Calu3 (cell line): ENCODE results near the gene AWAT2. TPM values are rescaled to one million over a fixed set of nuclear protein-coding genes. Genes with fewer than 3 reads are reported as not detected.
"Not testable (repeated sequence)": the region's sequence is repeated elsewhere in the genome, so short reads cannot be mapped to it uniquely, and the experiment has no call there.

Experiments
- BruUV-seq: library from RNA; stranded (reverse); fragments of 400-500 nt; replicated peaks from 2 replicates; lab custom pipeline; 2021; lab: Mats Ljungman, UMichigan
- CTCF ChIA-PET: fragments of 300-600 bp; sonication (Branson Sonifier 250); formaldehyde crosslinking; loops from one replicate; lab custom pipeline; 2022; ENCODE audit warnings: antibody characterized with exemption; lab: Charles Lee
- DNase-seq: peaks from one replicate; pipeline ENCODE4 v3.0.0; 2022
- H3K27ac Mint-ChIP-seq: one replicate; pipeline ENCODE4 v1.8.0; 2022; ENCODE audit warnings: mixed read lengths; ENCODE audit not compliant: unreplicated experiment
- H3K27me3 Mint-ChIP-seq: one replicate; pipeline ENCODE4 v1.8.0; 2022; ENCODE audit warnings: mixed read lengths; ENCODE audit not compliant: unreplicated experiment
- H3K36me3 Mint-ChIP-seq: one replicate; pipeline ENCODE4 v1.8.0; 2022; ENCODE audit warnings: mild to moderate bottlenecking, moderate library complexity, mixed read lengths; ENCODE audit not compliant: insufficient read depth, unreplicated experiment
- H3K4me1 Mint-ChIP-seq: one replicate; pipeline ENCODE4 v1.8.0; 2022; ENCODE audit warnings: mild to moderate bottlenecking, low read depth, mixed read lengths; ENCODE audit not compliant: unreplicated experiment
- H3K4me3 Mint-ChIP-seq: one replicate; pipeline ENCODE4 v1.8.0; 2022; ENCODE audit warnings: mild to moderate bottlenecking, low read depth, moderate library complexity, mixed read lengths; ENCODE audit not compliant: unreplicated experiment
- H3K9me3 Mint-ChIP-seq: one replicate; pipeline ENCODE4 v1.8.0; 2022; ENCODE audit warnings: low read depth, mixed read lengths; ENCODE audit not compliant: unreplicated experiment
- intact Hi-C: fragments of 100-400 bp; cut with micrococcal nuclease; formaldehyde crosslinking; loops from one replicate; pipeline ENCODE4 v1.10.0; 2022; ENCODE audit not compliant: unreplicated experiment
- total RNA-seq: library from RNA; stranded (reverse); gene quantifications from 2 replicates; pipeline ENCODE4 v1.2.3, GENCODE V29; 2022
- TF ChIP-seq, protein P1 (sequence below): fragments of 200-600 bp; IDR thresholded peaks from one replicate; pipeline ENCODE4 v1.8.0; 2022; ENCODE audit warnings: antibody characterized with exemption; ENCODE audit not compliant: unreplicated experiment

AWAT2 gene
- total RNA-seq, 1 experiment from 2014 or later, result not detected

DNA sequence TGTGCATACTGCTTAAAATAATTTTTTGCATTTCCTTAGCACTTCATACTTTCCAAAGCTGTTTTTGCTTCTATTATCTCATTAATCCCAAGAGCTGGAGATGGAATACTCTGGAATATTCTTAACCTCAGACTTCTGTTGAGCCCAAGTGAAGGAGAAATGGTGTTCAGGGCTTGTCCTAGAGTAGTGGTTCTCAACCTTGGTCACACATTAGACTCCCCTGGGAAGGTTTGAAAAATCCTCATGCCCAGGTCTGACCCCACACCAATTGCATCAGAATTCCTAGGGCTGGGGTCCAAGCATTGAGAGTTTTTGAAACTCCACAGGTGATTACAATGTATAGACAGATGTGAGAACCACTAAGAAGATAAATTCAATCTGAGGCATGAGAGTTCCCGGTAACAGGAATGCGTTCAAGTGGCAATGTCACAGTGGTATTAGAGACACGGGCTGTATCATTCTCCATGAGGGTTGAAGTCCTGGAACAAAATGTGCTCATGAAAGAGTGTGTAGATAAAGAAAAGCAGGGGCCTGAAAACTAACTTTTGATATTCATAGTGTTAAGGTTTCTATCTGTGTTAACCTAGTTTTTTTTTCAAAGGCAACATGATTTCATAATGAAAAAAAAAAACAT, 47.9 kb downstream of the AWAT2 start:
- peaks cover 4% of the 10 kb centered on the region for H3K9me3 Mint-ChIP-seq
- TF ChIP-seq, protein P1, sequence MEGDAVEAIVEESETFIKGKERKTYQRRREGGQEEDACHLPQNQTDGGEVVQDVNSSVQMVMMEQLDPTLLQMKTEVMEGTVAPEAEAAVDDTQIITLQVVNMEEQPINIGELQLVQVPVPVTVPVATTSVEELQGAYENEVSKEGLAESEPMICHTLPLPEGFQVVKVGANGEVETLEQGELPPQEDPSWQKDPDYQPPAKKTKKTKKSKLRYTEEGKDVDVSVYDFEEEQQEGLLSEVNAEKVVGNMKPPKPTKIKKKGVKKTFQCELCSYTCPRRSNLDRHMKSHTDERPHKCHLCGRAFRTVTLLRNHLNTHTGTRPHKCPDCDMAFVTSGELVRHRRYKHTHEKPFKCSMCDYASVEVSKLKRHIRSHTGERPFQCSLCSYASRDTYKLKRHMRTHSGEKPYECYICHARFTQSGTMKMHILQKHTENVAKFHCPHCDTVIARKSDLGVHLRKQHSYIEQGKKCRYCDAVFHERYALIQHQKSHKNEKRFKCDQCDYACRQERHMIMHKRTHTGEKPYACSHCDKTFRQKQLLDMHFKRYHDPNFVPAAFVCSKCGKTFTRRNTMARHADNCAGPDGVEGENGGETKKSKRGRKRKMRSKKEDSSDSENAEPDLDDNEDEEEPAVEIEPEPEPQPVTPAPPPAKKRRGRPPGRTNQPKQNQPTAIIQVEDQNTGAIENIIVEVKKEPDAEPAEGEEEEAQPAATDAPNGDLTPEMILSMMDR, result no peak
- no peak overlapping the region for H3K4me3 Mint-ChIP-seq
- H3K36me3 Mint-ChIP-seq, result no peaks in the 10 kb centered on the region
- no peaks in the 10 kb centered on the region for H3K4me1 Mint-ChIP-seq
- no peak overlapping the region for H3K27ac Mint-ChIP-seq
- intact Hi-C loops, result no loop called here
- no TSS peak for BruUV-seq
- H3K27me3 Mint-ChIP-seq, result no peaks in the 10 kb centered on the region
- no peak for DNase-seq
- CTCF ChIA-PET, result interaction anchor here (0.6 kb wide), 1 partner anchor 84 kb away, joined by 3 read pairs; no protein-coding TSS in a partner anchor

DNA sequence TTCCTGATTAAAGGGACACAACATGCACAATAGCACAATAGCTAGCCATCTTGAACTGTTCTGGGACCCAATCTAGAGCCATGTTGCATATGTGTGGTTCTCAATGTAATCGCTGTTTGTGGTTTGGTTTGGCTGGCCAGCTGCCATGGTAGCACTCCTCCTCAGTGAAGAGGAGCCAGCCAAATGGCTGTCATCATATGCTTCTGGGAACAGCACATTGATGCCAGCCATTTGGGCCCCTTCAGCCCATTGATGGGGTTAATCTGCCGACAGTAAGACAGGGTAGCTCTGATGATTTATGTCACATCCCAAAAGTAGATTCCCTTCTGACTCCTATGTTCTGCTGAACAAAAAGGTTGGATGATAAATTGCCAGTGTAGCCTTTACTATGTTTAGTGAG, 48.5 kb downstream of the AWAT2 start:
- Mint-ChIP-seq H3K4me3 (no peak overlapping the region), H3K27me3 (no peaks in the 10 kb centered on the region), H3K27ac (no peak overlapping the region), H3K4me1 (no peaks in the 10 kb centered on the region), H3K9me3 (peaks cover 4% of the 10 kb centered on the region), H3K36me3 (no peaks in the 10 kb centered on the region)
- no TSS peak for BruUV-seq
- DNase-seq, result no peak
- CTCF ChIA-PET, result no interaction called here
- TF ChIP-seq, protein P1, result no peak
- intact Hi-C loops, result no loop called here

DNA sequence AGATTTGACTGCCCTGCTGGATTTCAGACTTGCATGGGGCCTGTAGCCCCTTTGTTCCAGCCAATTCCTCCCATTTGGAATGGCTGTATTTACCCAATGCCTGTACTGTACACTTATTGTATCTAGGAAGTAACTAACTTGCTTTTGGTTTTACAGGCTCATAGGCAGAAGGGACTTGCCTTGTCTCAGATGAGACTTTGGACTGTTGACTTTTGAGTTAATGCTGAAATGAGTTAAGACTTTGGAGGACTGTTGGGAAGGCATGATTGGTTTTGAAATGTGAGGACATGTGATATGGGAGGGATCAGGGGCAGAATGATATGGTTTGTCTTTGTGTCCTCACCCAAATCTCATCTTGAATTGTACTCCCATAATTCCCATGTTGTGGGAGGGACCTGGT, 51.4 kb downstream of the AWAT2 start:
- BruUV-seq, H3K9me3 Mint-ChIP-seq: not testable (repeated sequence)

DNA sequence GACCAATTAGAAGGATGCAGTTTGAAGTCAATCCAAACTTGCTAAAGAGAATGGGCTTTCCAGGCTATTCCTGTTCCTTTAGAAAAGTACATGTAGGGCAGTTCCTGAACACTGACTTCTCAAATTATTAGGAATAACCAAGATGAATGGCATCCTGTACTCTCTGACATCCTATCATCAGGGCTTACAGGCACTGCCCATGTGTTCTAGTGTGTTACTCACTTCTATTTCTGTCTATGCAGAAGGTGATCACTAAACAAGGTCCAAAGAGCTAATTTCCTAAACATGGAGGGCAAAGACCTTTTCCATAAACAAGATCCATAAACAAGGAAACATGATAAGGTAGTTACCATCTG, 53.6 kb downstream of the AWAT2 start:
- H3K27me3 Mint-ChIP-seq, result no peaks in the 10 kb centered on the region
- TF ChIP-seq, protein P1, result no peak
- no TSS peak for BruUV-seq
- peaks cover 4% of the 10 kb centered on the region for H3K9me3 Mint-ChIP-seq
- CTCF ChIA-PET, result no interaction called here
- H3K4me3 Mint-ChIP-seq, result no peak overlapping the region
- H3K4me1 Mint-ChIP-seq, result no peaks in the 10 kb centered on the region
- no peak overlapping the region for H3K27ac Mint-ChIP-seq
- intact Hi-C loops, result no loop called here
- H3K36me3 Mint-ChIP-seq, result no peaks in the 10 kb centered on the region
- no peak for DNase-seq

More for the DNA sequence above, 51.4 kb downstream of the AWAT2 start:
- H3K36me3 Mint-ChIP-seq, intact Hi-C loops, H3K27ac Mint-ChIP-seq, H3K27me3 Mint-ChIP-seq, CTCF ChIA-PET, H3K4me1 Mint-ChIP-seq, DNase-seq, H3K4me3 Mint-ChIP-seq: not testable (repeated sequence)

DNA sequence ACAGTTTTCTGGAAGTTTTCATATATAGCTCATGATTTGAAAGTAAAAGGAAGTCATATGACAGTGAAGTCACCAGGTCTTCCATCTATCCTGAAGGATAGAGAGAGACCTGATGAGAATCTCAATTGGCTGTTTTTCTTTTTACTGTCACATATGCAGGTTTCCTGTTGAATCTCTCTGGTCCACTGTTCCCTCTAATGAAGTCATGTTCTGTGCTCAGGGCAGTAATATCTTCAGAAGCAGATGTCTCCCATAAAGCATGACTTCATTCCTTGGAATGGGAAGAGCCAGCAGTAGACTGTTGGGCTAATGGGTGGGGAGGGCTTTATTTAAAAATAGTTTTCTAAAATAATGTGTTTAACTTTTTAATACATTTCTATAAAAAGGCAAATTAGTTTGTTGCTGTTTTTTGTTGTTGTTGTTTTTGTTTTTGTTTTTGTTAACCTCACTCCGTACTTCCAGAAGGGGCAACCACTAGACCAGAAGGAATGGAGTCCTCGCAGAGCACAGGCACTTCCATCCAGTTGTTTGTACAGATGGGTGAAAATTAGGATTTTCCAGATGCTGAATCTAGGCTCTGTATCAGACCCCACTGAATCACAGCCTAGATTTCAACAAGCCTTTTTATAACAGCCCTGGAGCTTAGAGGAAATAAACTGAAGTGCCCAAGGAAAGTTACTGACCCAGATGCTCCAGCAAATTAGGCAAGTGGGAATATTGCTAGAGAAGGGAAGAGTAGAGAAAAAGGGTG, 54.2 kb downstream of the AWAT2 start:
- Mint-ChIP-seq H3K9me3 (peaks cover 4% of the 10 kb centered on the region), H3K27ac (no peak overlapping the region), H3K4me1 (no peaks in the 10 kb centered on the region), H3K36me3 (no peaks in the 10 kb centered on the region), H3K27me3 (no peaks in the 10 kb centered on the region), H3K4me3 (no peak overlapping the region)
- TF ChIP-seq, protein P1, result no peak
- no peak for DNase-seq
- CTCF ChIA-PET, result no interaction called here
- no TSS peak for BruUV-seq
- intact Hi-C loops, result no loop called here
